Dermis blood vessel endothelial cell (primary cell): ENCODE results near the gene CNTNAP2. TPM values are rescaled to one million over a fixed set of nuclear protein-coding genes. Genes with fewer than 3 reads are reported as not detected.

ENCODE experiments used
- DNase-seq: peaks from one replicate; pipeline ENCODE4 v3.0.0; 2010
- total RNA-seq: library from RNA; depleted of rRNA; stranded (reverse); fragments of >200 nt; gene quantifications from 2 replicates; pipeline ENCODE4 v1.2.3, GENCODE V29; 2014

Gene CNTNAP2
- total RNA-seq, 1 donor from 2014 or later = not detected

- no peak for DNase-seq
These were observed 2352.1 kb downstream of the CNTNAP2 start for GRCh38 chr7:148468700-148469098.
